MV-4-11 (cell line): Measurements from ENCODE around the gene SPTBN2.
A peak's percentile ranks its signal among the peaks of the same experiment; 100 is the strongest.

Source experiments
- DNase-seq: peaks from one replicate; lab custom pipeline; 2025; lab: John Stamatoyannopoulos, UW

SPTBN2 gene

GRCh38 chr11:66728693-66729385, at the start of gene SPTBN2:
Gene SPTBN2, minus strand, starts transcription at chr11:66729216. Its CDS starts 7,976 bp downstream, at chr11:66721240.
- no peak for DNase-seq

- no peak for DNase-seq
Observed at GRCh38 chr11:66768818-66769217, 39.8 kb upstream of the SPTBN2 start.

- peak; percentile 43 for DNase-seq
Observed at GRCh38 chr11:66768088-66768521, 39.1 kb upstream of the SPTBN2 start.

- DNase-seq: no peak
Observed at GRCh38 chr11:66767666-66768065, 38.6 kb upstream of the SPTBN2 start.

GRCh38 chr11:66766681-66767080, 37.7 kb upstream of the SPTBN2 start:
- no peak for DNase-seq

GRCh38 chr11:66762088-66762487, 33.1 kb upstream of the SPTBN2 start:
- no peak for DNase-seq

GRCh38 chr11:66752148-66752547, 23.1 kb upstream of the SPTBN2 start:
- DNase-seq: no peak

- DNase-seq: no peak
Observed at GRCh38 chr11:66749091-66749490, 20.1 kb upstream of the SPTBN2 start.

- no peak for DNase-seq
Observed at GRCh38 chr11:66747480-66747879, 18.5 kb upstream of the SPTBN2 start.

GRCh38 chr11:66745356-66746235, 16.6 kb upstream of the SPTBN2 start:
- no peak for DNase-seq

GRCh38 chr11:66744485-66745355, 15.7 kb upstream of the SPTBN2 start:
- DNase-seq: peak; percentile 57

GRCh38 chr11:66743271-66743968, 14.4 kb upstream of the SPTBN2 start:
- DNase-seq: no peak

GRCh38 chr11:66741153-66741552, 12.1 kb upstream of the SPTBN2 start:
- peak; percentile 10 for DNase-seq

GRCh38 chr11:66739983-66740382, 11.0 kb upstream of the SPTBN2 start:
- DNase-seq: no peak

- no peak for DNase-seq
Observed at GRCh38 chr11:66734215-66734614, 5.2 kb upstream of the SPTBN2 start.

GRCh38 chr11:66729447-66729846, 431 bp upstream of the SPTBN2 start:
- no peak for DNase-seq

GRCh38 chr11:66728038-66728692, 851 bp downstream of the SPTBN2 start:
- DNase-seq: no peak

- no peak for DNase-seq
Observed at GRCh38 chr11:66727282-66728037, 1.6 kb downstream of the SPTBN2 start.

GRCh38 chr11:66725647-66726046, 3.4 kb downstream of the SPTBN2 start:
- DNase-seq: no peak

- no peak for DNase-seq
Observed at GRCh38 chr11:66725114-66725513, 3.9 kb downstream of the SPTBN2 start.
